Activated T-helper 1 cell treated with anti-CD3 and anti-CD28 coated beads, Interleukin-12 subunit alpha, Interleukin-12 subunit beta, Interleukin-2, Interleukin-4 antibody, amounts not matched to agents 30 ng/mL and 10 ng/mL and 1 ng/mL, durations not matched to agents 14 hours and 24 hours and 36 hours (primary cell): ENCODE measurements around the gene AGL. TPM values are rescaled to one million over a fixed set of nuclear protein-coding genes. Genes with fewer than 3 reads are reported as not detected.

Experiments
- DNase-seq: peaks from one replicate; pipeline ENCODE4 v3.0.0; 2021; ENCODE audit warnings: low spot score
- H3K27ac Mint-ChIP-seq: one replicate; pipeline ENCODE4 v1.8.0; 2021; ENCODE audit warnings: mild to moderate bottlenecking, mixed read lengths
- H3K27me3 Mint-ChIP-seq: one replicate; pipeline ENCODE4 v1.8.0; 2022; ENCODE audit warnings: mild to moderate bottlenecking, moderate library complexity, mixed read lengths; ENCODE audit not compliant: insufficient read depth
- H3K36me3 Mint-ChIP-seq: one replicate; pipeline ENCODE4 v1.8.0; 2021; ENCODE audit warnings: low read depth, mixed read lengths
- H3K4me1 Mint-ChIP-seq: one replicate; pipeline ENCODE4 v1.8.0; 2021; ENCODE audit warnings: low read depth, mixed read lengths
- H3K4me3 Mint-ChIP-seq: one replicate; pipeline ENCODE4 v1.8.0; 2021; ENCODE audit warnings: mild to moderate bottlenecking, moderate library complexity, mixed read lengths
- H3K9me3 Mint-ChIP-seq: one replicate; pipeline ENCODE4 v1.8.0; 2021; ENCODE audit warnings: mixed read lengths
- intact Hi-C: fragments of 100-400 bp; cut with micrococcal nuclease; formaldehyde crosslinking; loops from one replicate; pipeline ENCODE4 v1.15.1; 2024
- total RNA-seq: library from RNA; stranded (reverse); gene quantifications from 2 replicates; pipeline ENCODE4 v1.2.3, GENCODE V29; 2022

The AGL gene
- total RNA-seq, 1 donor from 2014 or later: 10.7 TPM

GRCh38 chr1:99906535-99906934 lies 56.4 kb downstream of the AGL start:
- no peak overlapping the region for H3K27ac Mint-ChIP-seq
- peaks cover 16% of the 10 kb centered on the region for H3K9me3 Mint-ChIP-seq
- H3K4me1 Mint-ChIP-seq: no peaks in the 10 kb centered on the region
- DNase-seq: no peak
- H3K27me3 Mint-ChIP-seq: no peaks in the 10 kb centered on the region
- intact Hi-C loops: no loop called here
- no peak overlapping the region for H3K4me3 Mint-ChIP-seq
- peaks cover 21% of the 10 kb centered on the region for H3K36me3 Mint-ChIP-seq

DNA sequence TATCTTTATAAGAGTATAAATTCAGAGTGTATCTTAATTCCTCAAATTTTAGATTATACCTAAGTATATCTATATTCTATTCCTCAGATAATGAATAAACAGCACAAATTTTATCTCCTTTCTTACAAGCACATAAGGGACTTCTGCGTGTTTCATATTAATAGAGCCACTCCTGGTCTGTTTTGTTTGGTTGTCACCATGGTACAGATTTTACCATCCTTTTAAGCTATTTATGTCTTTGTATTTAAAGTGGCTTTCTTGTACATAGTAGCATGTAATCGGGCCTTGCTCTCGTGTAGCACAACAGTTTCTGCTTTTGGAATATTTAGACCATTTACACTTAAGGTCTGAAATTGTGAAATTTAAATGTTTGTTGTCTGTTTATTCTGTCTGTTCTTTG lies 67.1 kb downstream of the AGL start:
- Mint-ChIP-seq H3K4me1 (no peaks in the 10 kb centered on the region), H3K9me3 (no peaks in the 10 kb centered on the region), H3K27me3 (peaks cover 2% of the 10 kb centered on the region), H3K27ac (no peak overlapping the region), H3K4me3 (no peak overlapping the region), H3K36me3 (peaks cover 9% of the 10 kb centered on the region)
- intact Hi-C loops: no loop called here
- DNase-seq: no peak

DNA sequence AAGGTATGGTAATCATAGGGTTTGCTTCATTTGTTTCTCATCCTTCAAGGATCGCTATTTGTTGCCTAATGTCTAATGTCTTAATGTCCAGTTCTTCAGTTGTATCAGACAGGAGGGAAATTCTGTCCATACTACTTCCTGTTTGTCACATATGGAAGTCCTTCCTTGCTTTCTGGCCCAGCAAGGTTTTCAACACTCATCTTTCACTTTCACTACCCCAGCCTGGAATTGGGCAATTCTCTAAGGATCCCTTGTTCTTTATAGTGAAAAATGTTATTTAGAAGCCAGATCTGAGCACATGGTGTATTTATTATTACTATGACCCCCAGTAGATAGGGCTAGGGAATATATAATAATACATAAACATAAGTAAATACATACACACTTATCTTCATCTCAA lies 69.1 kb downstream of the AGL start:
- intact Hi-C loops: no loop called here
- peaks cover 9% of the 10 kb centered on the region for H3K36me3 Mint-ChIP-seq
- H3K27ac Mint-ChIP-seq: no peak overlapping the region
- DNase-seq: no peak
- no peak overlapping the region for H3K4me3 Mint-ChIP-seq
- peaks cover 2% of the 10 kb centered on the region for H3K27me3 Mint-ChIP-seq
- H3K9me3 Mint-ChIP-seq: no peaks in the 10 kb centered on the region
- no peaks in the 10 kb centered on the region for H3K4me1 Mint-ChIP-seq

- Mint-ChIP-seq H3K27ac (no peak overlapping the region), H3K4me1 (no peaks in the 10 kb centered on the region), H3K4me3 (no peak overlapping the region), H3K27me3 (peaks cover 6% of the 10 kb centered on the region), H3K36me3 (no peaks in the 10 kb centered on the region), H3K9me3 (no peaks in the 10 kb centered on the region)
- DNase-seq: no peak
- intact Hi-C loops: no loop called here
Observed at GRCh38 chr1:99934801-99935200, 84.6 kb downstream of the AGL start.

DNA sequence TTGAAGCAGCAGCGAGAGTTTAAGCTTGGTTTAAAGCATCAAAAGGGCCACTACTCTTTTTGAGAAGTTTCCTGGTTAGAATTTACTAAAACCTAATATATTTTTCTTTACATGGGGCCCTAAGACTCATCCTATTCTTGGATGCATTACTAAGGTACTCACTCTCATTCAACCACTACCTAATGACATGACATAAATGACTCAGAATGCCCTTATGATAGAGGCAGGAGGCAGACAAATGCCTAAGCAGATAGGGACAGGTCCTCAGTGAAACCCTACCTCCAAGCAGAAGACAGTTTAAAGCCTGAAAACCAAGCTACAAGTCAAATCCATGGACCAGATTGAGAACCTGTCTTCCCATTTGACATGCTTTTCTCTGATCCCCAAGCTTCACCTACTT lies 85.4 kb downstream of the AGL start:
- Mint-ChIP-seq H3K9me3 (no peaks in the 10 kb centered on the region), H3K27me3 (peaks cover 5% of the 10 kb centered on the region), H3K27ac (no peak overlapping the region), H3K4me3 (no peak overlapping the region), H3K4me1 (no peaks in the 10 kb centered on the region), H3K36me3 (no peaks in the 10 kb centered on the region)
- intact Hi-C loops: no loop called here
- no peak for DNase-seq

- Mint-ChIP-seq H3K9me3 (no peaks in the 10 kb centered on the region), H3K4me1 (no peaks in the 10 kb centered on the region), H3K36me3 (no peaks in the 10 kb centered on the region), H3K4me3 (no peak overlapping the region), H3K27me3 (peaks cover 5% of the 10 kb centered on the region), H3K27ac (no peak overlapping the region)
- intact Hi-C loops: no loop called here
- DNase-seq: no peak
Observed at GRCh38 chr1:99936071-99936470, 85.9 kb downstream of the AGL start.

GRCh38 chr1:99942723-99943122 lies 92.6 kb downstream of the AGL start:
- Mint-ChIP-seq H3K36me3 (no peaks in the 10 kb centered on the region), H3K4me1 (no peaks in the 10 kb centered on the region), H3K27ac (no peak overlapping the region), H3K27me3 (peaks cover 2% of the 10 kb centered on the region), H3K9me3 (no peaks in the 10 kb centered on the region), H3K4me3 (no peak overlapping the region)
- DNase-seq: no peak
- intact Hi-C loops: no loop called here

- no peak overlapping the region for H3K4me3 Mint-ChIP-seq
- no peaks in the 10 kb centered on the region for H3K9me3 Mint-ChIP-seq
- H3K27me3 Mint-ChIP-seq: peaks cover 3% of the 10 kb centered on the region
- no peaks in the 10 kb centered on the region for H3K36me3 Mint-ChIP-seq
- intact Hi-C loops: no loop called here
- no peak for DNase-seq
- H3K4me1 Mint-ChIP-seq: no peaks in the 10 kb centered on the region
- H3K27ac Mint-ChIP-seq: no peak overlapping the region
Observed at GRCh38 chr1:99943223-99943794, 93.1 kb downstream of the AGL start.

GRCh38 chr1:99944192-99944591 lies 94.0 kb downstream of the AGL start:
- Mint-ChIP-seq H3K4me3 (no peak overlapping the region), H3K27ac (no peak overlapping the region), H3K27me3 (peaks cover 3% of the 10 kb centered on the region), H3K4me1 (no peaks in the 10 kb centered on the region), H3K36me3 (no peaks in the 10 kb centered on the region), H3K9me3 (no peaks in the 10 kb centered on the region)
- intact Hi-C loops: no loop called here
- no peak for DNase-seq

- H3K27me3 Mint-ChIP-seq: peaks cover 3% of the 10 kb centered on the region
- H3K4me1 Mint-ChIP-seq: no peaks in the 10 kb centered on the region
- DNase-seq: no peak
- no peaks in the 10 kb centered on the region for H3K36me3 Mint-ChIP-seq
- intact Hi-C loops: no loop called here
- H3K9me3 Mint-ChIP-seq: no peaks in the 10 kb centered on the region
- H3K4me3 Mint-ChIP-seq: no peak overlapping the region
- no peak overlapping the region for H3K27ac Mint-ChIP-seq
Observed at GRCh38 chr1:99945174-99945573, 95.0 kb downstream of the AGL start.

DNA sequence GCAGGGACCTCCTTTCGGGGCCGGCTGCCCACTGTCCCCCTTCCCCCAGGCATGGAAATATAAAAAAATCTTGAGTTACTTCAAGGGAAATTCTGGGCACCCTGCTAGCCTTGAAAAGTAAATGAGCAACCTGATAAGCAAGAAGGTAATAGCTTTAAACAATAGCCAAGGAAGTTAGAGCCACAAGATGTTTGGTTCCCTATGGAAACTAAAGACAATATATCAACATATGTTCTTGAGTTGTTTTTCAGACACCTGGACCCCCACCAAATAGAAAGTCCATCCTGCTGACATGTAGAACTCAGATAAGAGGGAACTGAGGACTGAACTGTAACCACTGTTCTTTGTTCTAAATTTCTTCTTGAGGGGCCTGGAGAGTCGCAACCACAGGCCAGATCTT lies 100.3 kb downstream of the AGL start:
- Mint-ChIP-seq H3K4me3 (no peak overlapping the region), H3K27ac (no peak overlapping the region), H3K27me3 (peaks cover 1% of the 10 kb centered on the region), H3K9me3 (no peaks in the 10 kb centered on the region), H3K36me3 (no peaks in the 10 kb centered on the region), H3K4me1 (no peaks in the 10 kb centered on the region)
- intact Hi-C loops: no loop called here
- no peak for DNase-seq

GRCh38 chr1:99952522-99952921 lies 102.4 kb downstream of the AGL start:
- Mint-ChIP-seq H3K27ac (no peak overlapping the region), H3K36me3 (no peaks in the 10 kb centered on the region), H3K4me3 (no peak overlapping the region), H3K27me3 (peaks cover 1% of the 10 kb centered on the region), H3K9me3 (no peaks in the 10 kb centered on the region), H3K4me1 (no peaks in the 10 kb centered on the region)
- intact Hi-C loops: no loop called here
- no peak for DNase-seq

DNA sequence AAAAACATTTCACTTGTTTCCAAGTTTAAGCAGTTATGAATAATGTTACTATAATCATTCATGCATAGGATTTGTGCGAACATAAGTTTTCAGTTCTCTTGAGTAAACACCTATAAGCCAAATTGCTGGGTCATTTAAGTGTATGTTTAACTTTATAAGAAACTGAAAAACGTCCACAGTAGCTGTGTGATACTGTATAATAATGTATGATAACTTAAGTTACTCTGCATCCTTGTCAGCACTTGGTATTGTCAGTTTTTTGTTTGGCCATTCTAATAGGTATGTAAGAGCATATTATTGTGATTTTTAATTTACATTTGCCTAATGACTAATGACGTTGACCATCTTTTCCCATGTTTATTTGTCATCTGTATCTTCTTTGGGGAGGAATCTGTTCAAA lies 105.2 kb downstream of the AGL start:
- no peaks in the 10 kb centered on the region for H3K9me3 Mint-ChIP-seq
- intact Hi-C loops: no loop called here
- H3K4me3 Mint-ChIP-seq: no peak overlapping the region
- H3K4me1 Mint-ChIP-seq: no peaks in the 10 kb centered on the region
- no peaks in the 10 kb centered on the region for H3K27me3 Mint-ChIP-seq
- no peak overlapping the region for H3K27ac Mint-ChIP-seq
- H3K36me3 Mint-ChIP-seq: no peaks in the 10 kb centered on the region
- DNase-seq: no peak

DNA sequence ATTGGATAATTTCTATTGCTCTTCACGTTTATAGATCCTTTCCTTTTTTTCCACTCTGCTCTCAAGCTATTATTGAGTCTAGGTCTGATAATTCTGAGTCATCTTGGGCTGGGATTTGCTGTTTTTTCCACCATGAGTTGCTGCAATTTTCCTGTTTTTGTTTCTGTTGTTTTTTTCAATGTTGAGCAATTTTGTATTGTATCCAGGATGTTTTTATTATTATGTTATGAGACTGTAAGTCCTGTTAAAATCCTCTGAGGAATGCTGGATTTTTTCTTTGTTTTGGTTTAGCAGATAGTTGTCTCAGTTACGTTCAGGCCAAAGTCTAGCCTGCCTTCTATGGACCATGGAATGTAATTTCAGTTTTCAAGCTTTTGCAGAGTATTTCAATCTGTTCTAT lies 106.6 kb downstream of the AGL start:
- Mint-ChIP-seq H3K36me3 (no peaks in the 10 kb centered on the region), H3K27me3 (no peaks in the 10 kb centered on the region), H3K9me3 (no peaks in the 10 kb centered on the region), H3K27ac (no peak overlapping the region), H3K4me1 (no peaks in the 10 kb centered on the region), H3K4me3 (no peak overlapping the region)
- DNase-seq: no peak
- intact Hi-C loops: no loop called here
